ENCODE data around the gene SLC25A19. TPM values are rescaled to one million over a fixed set of nuclear protein-coding genes. Genes with fewer than 3 reads are reported as not detected.

Gene SLC25A19
- total RNA-seq, 2 donors from 2014 or later: 10.7 to 14.0 TPM

DNA sequence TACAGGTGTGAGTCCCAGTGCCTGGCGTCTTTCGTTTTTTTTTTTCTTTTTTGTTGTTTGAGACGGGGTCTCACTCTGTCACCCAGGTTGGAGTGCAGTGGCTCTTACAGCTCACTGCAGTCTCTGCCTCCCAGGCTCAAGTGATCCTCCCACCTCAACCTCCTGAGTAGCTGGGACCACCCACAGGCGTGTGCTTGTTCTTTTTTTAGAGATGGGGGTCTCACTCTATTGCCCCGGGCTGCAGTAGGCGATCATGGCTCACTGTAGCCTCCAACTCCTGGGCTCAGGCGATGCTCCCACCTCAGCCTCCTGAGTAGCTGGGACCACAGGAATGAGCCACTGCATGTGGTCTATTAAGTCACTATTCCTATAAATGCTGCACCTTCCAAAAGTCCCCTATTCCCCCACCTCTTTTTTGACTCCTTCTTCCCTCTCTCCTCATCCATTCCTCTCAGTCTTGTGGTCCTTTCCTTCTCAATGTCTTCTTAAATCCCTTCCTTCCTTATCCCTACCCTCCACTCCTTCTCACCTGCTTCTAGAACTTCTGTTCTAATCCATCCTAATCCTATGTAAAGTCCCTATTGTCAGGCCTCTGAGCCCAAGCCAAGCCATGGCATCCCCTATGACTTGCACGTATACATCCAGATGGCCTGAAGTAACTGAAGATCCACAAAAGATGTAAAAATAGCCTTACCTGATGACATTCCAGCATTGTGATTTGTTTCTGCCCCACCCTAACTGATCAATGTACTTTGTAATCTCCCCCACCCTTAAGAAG lies 37.0 kb downstream of the SLC25A19 start:
- ATAC-seq: no peak
- no peak for DNase-seq
- intact Hi-C loops (cut with DNase I, micrococcal nuclease): no loop called here

- peak; percentile 22 for ATAC-seq
- intact Hi-C loops (cut with DNase I, micrococcal nuclease): no loop called here
Measured at GRCh38 chr17:75250009-75250471, 39.2 kb downstream of the SLC25A19 start.

DNA sequence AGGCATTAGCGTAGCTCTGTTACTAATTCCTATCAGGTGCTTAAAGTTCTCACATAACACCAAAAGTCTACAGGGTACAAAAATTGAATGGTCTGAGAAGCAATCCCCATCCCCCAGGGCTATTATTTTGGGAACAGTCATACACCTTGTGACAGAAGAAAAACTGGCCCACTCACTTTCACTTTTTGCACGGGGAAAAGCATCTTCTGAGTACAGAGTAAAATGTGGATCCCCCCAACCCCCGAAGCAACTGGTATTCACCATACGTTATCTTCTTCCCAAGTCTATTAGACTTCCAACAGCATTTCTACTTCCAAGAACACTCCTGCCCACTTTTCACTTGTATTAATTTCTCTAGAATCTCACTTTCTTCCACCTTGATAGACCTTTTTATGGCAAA lies 39.7 kb downstream of the SLC25A19 start:
- ATAC-seq (no peak), DNase-seq (no peak)
- intact Hi-C loops (cut with DNase I, micrococcal nuclease): no loop called here

More at GRCh38 chr17:75250009-75250471, 39.2 kb downstream of the SLC25A19 start:
- DNase-seq: no peak

- intact Hi-C loops (cut with DNase I, micrococcal nuclease): no loop called here
Measured at GRCh38 chr17:75246404-75246803, 42.8 kb downstream of the SLC25A19 start.

DNA sequence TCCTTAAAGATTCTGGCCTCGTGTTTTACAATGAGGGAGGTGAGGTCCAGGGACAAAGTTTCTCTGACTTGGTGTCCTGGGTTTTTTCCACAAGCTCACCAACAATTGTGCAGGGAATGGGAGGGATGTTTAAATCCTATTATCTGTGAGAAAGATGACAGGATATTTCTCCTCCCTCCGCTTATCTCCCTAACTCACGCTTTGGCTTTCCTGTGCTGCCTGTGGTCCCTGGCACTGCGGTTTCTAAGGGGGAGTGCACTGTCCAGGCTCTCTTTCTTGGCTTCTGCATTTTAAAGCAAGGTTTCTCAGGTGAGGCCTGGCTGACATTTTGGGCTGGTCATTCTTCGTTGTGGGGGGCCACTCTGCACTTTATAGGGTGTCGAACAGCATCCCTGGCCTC lies 44.2 kb downstream of the SLC25A19 start:
- DNase-seq: no peak
- no peak for ATAC-seq
- intact Hi-C loops (cut with DNase I, micrococcal nuclease): no loop called here

More at GRCh38 chr17:75246404-75246803, 42.8 kb downstream of the SLC25A19 start:
- ATAC-seq (no peak), DNase-seq (no peak)

- DNase-seq (no peak), ATAC-seq (no peak)
- intact Hi-C loops (cut with DNase I, micrococcal nuclease): no loop called here
Measured at GRCh38 chr17:75244133-75244866, 44.9 kb downstream of the SLC25A19 start.

- ATAC-seq (no peak), DNase-seq (no peak)
- intact Hi-C loops (cut with DNase I, micrococcal nuclease): no loop called here
Measured at GRCh38 chr17:75242461-75243042, 46.7 kb downstream of the SLC25A19 start.

- intact Hi-C loops (cut with DNase I, micrococcal nuclease): no loop called here
- ATAC-seq (no peak), DNase-seq (no peak)
Measured at GRCh38 chr17:75241996-75242460, 47.2 kb downstream of the SLC25A19 start.

DNA sequence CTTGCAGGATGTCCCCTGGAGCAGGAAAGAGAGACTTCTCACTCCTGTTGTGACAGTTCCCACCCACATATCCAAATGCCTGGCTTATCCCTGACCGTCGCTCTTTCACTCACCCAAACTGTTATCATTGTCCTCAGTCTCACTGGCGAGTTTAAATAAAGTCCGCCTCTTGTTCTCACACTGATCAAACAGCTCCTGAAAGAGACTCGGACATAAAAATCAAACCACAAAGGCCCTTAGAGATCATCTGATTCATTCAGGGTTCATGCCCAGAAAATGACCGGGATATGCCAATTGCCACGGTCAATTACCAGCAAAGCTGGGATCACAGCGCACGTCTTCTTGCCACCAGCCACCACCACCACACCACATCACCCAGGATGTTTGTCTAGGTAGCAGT lies 47.7 kb downstream of the SLC25A19 start:
- intact Hi-C loops (cut with DNase I, micrococcal nuclease): no loop called here
- no peak for DNase-seq
- ATAC-seq: no peak

DNA sequence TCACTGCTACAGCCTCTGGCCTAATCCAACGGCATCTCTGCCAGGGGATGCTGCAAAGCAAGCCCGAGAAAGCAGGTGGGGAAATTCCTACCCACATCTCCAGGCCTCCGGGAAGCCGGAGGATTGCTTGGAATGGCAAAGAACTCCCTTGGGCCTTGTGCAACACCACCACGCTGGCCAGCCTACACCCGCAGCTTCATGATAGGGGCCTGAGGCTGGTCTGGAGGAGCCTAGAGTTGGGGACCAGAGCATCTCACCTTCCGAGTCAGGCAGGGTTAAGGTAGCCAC lies 48.1 kb downstream of the SLC25A19 start:
- intact Hi-C loops (cut with DNase I, micrococcal nuclease): no loop called here
- ATAC-seq: no peak
- no peak for DNase-seq

DNA sequence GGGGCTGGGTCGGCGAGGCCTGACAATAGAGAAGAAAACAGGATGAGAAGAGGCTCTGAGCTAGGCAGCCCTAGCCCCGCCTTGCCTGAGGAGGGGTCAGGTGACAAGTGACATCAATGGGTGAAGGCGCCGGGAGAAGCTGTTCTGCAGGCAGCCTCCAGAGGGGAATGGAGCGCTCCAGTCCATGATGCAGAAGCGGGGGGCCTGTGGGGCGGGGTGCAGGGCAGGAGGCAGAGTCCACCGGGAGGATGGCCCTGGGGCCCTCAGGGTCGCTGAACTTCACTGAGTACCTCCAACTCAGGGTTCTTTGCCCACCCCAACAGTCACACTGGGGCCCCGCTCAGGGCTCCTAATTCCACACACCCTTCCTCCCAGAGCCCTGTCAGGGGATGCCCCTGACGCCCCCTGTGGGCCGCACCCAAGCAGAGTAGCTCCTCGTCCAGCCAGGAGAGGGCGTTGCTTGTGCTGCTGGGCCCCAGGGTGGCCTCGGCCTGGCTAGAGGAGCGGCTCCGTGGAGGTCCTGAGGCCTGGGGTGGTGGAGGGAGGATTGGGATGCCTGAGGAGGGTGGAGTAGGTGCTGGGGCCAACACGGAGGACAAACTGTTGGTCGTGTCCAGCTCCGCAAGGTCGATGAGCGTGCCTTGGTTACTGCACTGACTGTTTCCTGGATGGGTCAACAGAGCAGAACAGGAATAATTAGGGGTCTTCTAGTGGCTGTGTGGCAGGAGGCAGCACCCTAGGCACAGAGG lies 48.7 kb downstream of the SLC25A19 start:
- ATAC-seq: peak; percentile 48
- intact Hi-C loops (cut with DNase I, micrococcal nuclease): no loop called here
- DNase-seq: peak in 1 of 2 donors; percentile 35

DNA sequence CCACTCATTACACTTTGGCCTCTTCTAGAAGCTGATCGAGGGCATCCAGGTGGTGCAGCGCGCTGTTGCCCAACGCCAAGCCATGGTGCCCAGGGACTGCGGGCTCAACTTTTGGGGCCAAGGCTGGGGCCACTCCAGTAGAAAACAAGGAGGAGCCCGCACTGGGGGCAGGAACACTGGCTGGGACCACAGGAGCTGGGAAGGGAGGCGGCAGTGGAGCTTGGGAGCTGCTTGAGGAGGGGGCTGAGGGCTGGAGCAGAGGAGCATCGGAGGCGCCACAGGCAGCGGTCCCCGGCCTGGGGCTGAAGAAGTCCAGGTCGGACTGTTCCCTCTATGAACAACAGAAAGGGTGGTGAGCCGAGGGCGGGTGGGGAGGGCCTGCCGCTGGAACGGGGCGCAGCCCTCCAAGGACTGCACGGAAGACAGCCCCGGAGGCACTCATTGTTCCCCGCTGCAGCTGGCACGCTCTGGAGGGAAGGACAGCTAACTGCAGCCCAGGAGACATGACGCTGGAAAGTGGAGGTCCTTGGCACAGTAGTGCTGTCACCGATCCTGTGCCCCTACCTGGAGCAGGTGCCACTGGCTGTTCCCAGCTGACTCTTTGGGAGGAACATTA lies 49.3 kb downstream of the SLC25A19 start:
- intact Hi-C loops (cut with DNase I, micrococcal nuclease): no loop called here
- DNase-seq (no peak), ATAC-seq (no peak)

GRCh38 chr17:75239214-75239613 lies 50.0 kb downstream of the SLC25A19 start:
- DNase-seq (no peak), ATAC-seq (no peak)
- intact Hi-C loops (cut with DNase I, micrococcal nuclease): no loop called here

DNA sequence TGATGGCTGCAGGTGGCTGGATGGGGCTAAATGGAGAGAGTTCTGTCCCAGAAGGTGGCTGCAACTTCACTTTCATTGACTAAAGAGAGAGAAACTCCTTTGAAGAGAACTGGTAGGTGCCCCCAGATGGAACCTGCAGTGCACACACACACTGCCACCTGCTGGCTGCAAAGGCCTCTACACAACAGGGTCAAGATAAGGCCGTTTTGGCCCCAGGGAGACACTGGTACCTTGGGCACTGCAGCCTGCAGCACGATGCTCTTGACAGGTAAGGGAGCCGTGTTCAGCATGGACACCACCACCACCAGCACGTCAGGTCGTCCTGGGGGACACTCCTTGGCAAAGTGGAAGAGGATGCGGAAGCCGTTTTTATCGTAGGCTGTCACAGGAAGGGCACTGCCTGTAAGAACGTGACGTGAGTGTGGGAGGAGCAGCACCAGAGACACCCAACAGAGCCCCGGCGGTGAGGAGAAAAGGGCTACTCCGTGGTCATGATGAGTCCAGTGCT lies 50.5 kb downstream of the SLC25A19 start:
- DNase-seq (peak in 1 of 2 donors; percentile 62), ATAC-seq (peak; percentile 71)
- intact Hi-C loops (cut with DNase I, micrococcal nuclease): no loop called here

- ATAC-seq (peak; percentile 27), DNase-seq (no peak)
Measured at GRCh38 chr17:75238020-75238580, 51.1 kb downstream of the SLC25A19 start.

GRCh38 chr17:75237100-75238014 lies 51.9 kb downstream of the SLC25A19 start:
- intact Hi-C loops (cut with DNase I, micrococcal nuclease): no loop called here
- ATAC-seq (no peak), DNase-seq (no peak)

More at GRCh38 chr17:75238020-75238580, 51.1 kb downstream of the SLC25A19 start:
- intact Hi-C loops (cut with DNase I, micrococcal nuclease): no loop called here

- DNase-seq (no peak), ATAC-seq (no peak)
- intact Hi-C loops (cut with DNase I, micrococcal nuclease): no loop called here
Measured at GRCh38 chr17:75232786-75233185, 56.4 kb downstream of the SLC25A19 start.

All from left colon (tissue), 2 donors.